GM21576 (cell line): ENCODE measurements around the gene SEZ6L.

Experiments used
- ATAC-seq: cut with Tn5 transposase; IDR thresholded peaks from one replicate; pipeline ENCODE4 v1.9.1; 2021; ENCODE audit warnings: mild to moderate bottlenecking, moderate library complexity; ENCODE audit not compliant: unreplicated experiment

The SEZ6L gene

DNA sequence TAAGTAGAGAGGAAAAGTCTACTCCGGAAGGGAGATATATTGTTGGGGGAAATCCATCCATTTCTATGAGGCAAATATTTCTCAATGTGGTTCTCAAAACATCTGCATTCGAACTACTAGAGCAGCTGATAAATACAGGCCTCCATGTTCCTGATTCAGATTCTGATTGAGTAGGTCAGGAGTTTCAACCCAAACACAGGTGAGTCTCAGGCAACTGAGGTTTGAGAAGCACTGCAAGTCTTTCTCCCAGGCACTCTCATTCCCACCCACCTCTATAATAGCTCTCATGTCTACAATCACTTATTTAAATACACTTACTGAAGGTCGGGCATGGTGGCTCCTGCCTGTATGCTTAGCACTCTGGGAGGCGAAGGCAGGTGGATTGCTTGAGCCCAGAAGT is 245.1 kb downstream of the SEZ6L start:
- no peak for ATAC-seq

DNA sequence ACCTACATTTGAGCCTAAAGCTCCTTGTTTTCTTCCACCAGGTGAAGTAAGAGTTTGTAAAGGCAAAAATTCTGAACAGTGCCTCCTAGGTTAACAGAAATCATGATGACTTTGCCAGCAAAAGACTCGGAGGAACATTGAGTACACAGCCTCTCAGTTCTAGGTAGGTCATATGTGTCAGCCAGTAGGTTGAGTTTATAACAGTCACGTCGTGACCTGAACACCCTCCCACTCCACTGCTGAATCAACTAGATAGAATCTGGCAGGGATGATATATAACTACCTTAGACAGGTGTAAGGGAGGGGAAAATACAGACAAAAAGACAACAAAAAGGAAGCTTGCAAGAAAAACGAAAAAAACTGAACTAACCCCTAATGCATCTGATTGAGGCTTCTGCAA is 247.0 kb downstream of the SEZ6L start:
- ATAC-seq, result no peak

DNA sequence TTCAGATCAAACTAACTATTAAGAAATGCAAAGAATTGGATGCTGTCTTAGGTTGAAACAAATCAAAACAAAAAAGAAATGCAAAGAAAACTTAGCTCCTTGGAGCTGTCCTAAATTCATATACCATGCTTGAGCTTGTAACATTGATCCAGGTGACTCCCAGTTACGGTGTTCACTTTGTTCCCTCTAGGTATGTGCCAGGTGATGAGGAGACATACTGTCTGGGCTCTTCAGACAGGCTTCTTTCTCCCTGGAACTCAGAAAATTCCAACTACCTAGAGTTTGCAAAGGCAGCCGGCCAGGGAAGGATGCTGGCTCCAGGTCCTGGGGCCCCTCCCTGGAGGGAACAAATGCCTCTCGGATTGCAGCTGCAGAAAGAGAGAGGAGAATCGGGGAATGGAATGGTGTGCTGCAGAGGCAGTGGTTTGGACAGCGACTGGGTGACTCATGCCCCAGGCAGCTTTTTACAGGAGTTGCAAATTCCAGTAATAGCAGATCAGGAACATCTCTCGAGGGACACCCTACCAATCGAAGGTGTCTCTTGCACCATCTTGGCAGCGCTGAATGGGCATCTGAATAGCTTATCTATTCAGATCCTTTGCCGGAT is 247.5 kb downstream of the SEZ6L start:
- ATAC-seq, result no peak

DNA sequence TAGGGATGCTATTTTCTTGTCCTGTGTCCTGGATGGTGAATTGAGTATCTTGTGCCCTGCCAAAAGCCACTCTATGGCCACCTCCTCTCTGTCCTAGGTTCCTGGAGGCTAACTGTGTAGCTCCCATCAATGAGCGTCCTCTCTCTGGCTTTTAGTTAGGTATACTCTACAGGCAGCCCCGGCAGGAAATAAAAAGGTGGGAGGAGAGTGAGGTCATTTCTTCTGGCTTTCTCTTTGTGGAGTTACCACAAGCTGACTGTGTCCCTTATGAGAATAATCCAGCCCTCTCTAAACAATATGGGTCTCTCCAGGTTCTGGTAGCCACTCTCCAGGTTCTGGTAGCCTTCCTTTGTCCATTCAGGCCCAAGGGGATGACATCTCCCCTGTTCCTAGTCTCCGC is 248.1 kb downstream of the SEZ6L start:
- no peak for ATAC-seq

GRCh38 chr22:26418620-26419019 is 249.4 kb downstream of the SEZ6L start:
- ATAC-seq, result no peak

- ATAC-seq, result no peak
Measured at GRCh38 chr22:26426924-26427323, 257.7 kb downstream of the SEZ6L start.

DNA sequence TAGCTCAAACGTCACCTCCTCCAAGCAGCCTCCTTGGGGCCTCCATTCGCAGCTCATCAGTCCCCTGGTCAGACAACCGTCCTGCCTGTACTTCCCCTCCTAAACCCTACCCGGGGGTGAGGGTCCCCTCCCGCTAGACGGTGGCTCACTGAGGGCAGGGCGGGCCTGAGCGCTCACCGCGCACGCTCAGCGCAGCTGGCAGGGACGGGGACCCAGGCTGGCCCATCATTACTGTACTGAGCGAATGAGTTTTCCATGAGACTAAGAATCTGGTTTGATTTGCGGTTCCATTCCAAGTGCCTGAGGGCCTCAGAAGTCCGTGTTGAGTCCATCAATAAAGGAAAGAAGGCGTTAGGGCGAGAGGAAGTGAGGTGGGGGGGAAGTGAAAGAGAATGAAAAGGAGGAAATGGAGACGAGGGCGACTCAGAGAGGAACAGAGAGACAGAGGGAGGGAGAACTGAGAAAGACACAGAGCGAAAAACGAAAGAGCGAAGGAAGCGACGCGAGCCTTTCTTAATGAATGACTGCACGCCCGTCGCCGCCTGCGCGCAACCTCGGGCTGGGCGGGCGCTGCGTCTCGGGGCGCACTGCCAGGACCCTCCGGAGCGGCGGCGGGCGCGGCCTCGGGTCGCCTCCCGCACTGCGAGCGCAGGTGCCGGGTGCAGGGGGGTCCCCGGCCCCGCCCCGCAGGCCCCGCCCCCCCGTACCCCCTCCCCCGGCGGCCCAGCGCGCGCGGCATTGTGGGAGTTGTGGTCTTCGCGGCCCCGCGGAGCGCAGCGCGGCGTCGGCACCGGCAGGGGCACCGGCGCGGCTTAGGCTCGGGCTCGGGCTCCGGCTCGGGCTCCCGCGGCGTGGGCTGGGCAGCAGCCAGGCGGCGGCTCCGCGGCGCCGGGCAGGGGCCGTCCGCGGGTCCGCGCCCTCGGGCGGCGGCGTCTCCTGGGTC is 259.5 kb downstream of the SEZ6L start, which contains the start of gene ASPHD2:
ASPHD2 (plus strand) TSS at position 746 of the 943 bp plus-strand sequence. CDS start 4,356 bp downstream, outside the sequence.
- peak; percentile 53 for ATAC-seq

GRCh38 chr22:26429458-26430286 is 260.4 kb downstream of the SEZ6L start:
- no peak for ATAC-seq

DNA sequence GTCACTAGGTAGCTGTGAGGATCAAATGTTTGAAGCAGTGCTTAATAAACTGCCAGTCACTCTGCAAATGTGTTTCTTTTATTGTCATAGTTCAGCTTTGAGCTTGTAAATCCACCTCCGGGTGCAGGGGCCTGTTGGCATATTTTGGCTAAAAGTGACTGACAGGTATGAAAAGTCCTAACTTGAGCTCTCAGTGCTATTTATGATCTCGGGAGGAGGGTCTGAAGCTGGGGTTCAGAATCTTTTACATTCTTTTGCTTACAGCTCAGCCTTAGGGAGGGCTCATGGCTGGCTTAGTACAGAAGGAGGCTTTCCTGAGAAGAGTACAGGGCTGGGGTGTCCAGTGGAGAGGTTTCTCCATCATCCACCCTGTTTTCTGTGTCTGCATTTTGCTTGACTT is 261.3 kb downstream of the SEZ6L start:
- ATAC-seq, result no peak

DNA sequence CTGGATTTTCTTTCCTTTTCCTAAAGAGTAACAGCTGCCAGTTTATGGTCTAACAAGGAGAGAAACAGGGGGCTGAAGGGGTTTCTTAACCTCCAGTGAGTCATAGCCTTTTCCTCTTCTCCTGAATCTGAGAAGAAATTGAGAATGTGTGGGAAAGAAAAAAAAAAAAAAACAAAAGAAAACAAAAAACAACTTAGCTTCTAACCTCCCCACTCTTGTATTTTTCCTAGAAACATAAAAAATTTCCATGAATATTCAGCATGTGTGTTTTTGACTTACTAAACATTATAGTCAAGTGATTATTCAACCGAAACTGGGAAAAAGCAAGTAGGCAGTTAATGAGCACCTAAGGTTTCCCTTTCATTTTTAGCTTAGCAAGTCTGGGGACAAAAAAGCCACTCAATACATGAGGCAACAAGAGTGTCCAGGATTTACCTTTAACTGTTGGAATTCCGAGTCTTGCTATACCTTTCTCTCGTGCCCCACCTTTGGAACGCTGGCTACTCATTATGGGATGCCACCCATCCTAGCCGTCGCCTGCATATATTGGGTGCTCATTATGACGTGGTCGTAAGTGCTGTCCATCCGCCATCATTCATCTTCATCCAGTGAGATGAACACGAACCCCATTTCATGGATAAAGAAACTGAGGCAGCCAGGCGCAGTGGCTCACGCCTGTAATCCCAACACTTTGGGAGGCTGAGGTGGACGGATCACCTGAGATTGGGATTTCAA is 262.2 kb downstream of the SEZ6L start:
- ATAC-seq, result no peak

DNA sequence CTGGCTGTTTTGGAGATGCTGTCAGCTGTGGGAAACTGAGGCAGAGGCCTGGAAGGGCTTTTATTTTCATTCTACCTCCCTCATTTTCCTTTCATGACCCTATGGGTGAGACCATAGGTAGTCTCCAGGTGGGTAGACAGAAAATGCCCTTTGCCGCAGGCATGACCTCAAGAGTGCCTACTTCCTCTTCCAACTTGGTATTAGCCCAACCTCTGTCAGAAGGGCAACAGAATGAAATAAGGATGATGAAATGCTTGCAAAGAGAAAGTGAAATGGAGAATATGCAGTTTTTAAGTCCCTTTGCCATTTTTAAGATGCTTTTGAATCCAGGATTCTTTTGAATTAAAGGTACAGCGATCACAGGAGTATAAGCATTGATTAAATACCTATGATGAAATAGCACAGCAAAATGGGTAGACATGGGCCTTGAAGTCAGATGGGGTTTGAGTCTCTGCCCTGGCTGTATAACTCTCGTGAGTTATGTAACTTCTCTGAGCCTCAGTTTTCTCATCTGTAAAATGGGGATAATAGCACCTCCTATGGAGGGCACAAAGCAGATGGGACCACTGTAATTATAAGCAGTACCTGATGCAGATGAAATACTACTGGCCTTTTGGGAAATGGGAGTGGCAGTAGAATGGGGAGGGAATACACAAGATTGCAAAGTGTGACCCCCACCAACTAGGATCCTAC is 263.5 kb downstream of the SEZ6L start:
- ATAC-seq, result no peak
